HUDEP-2 (cell line): Measurements from ENCODE around the gene EIF5.
"Not testable (repeated sequence)": the region's sequence is repeated elsewhere in the genome, so short reads cannot be mapped to it uniquely, and the experiment has no call there.

Experiments
- DNase-seq, 76 experiments: peaks; one replicate each; lab custom pipeline; 2025; ENCODE audit not compliant: unreplicated experiment in 76 of 76; lab: John Stamatoyannopoulos, UW

EIF5 gene

DNA sequence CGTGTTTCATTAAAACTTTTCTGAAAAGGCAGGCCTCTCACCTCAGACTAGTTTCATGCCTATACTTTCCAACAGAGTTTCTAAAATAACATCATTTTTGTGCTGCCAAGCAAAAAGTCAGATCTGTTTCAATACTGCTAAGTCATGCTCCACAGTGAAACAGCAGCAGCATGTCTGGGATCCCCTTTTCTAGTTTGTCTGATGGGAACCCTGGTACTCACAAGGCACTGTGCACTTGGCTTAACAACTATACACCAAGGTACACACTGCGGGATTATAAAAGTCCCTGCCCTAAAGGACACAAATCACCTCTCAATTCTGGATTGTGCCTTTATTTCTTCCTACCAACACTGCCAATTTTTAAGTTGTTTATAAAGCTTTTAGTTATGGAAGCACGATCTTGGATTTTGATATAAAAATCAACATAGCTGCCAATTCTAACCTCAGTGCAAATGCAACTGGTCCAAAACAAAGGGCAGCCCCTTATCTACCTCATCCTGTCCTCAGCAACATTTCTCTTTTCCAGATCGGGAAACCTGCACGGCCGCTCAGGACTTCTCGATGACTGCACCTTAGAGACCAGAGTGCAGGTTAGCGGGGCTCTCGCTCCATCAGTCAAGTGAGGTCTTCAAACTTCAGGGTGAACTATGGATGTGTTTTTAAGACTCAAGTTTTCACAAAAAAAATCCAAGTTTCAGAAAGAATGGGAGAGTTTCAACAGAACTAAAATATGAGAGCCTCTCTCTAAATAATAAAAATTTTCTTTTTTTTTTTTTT is 1.7 kb upstream of the EIF5 start:
- DNase-seq, result peak in 11 of 76 experiments; percentile 5 to 35 (median 18)

GRCh38 chr14:103334644-103335622 is 896 bp downstream of the EIF5 start:
- peak in 21 of 76 experiments; percentile 12 to 47 (median 33) for DNase-seq

- DNase-seq, result no peak
These were observed 2.2 kb downstream of the EIF5 start for GRCh38 chr14:103336191-103336590.

DNA sequence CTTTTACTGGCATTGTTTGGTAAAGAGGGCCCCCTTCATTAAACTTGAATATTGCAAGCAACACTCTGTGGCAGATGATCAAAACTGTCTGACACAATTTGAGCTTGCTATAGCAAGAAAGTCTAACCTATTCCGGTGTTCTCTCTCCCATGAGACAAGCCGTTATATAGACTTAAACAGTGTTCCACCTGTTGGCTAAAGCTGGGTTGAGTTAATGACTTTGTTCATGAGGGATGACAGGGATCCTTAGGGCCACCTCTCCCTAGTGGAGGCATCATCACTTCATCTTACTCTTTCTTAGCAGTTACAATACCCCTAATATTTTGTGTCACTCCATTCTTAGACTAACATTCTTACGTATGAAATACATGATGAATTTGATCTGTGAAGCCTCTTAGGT is 3.8 kb downstream of the EIF5 start:
- DNase-seq, result no peak

GRCh38 chr14:103339561-103339960 is 5.5 kb downstream of the EIF5 start:
- no peak for DNase-seq

- DNase-seq, result no peak
These were observed 6.6 kb downstream of the EIF5 start for GRCh38 chr14:103340480-103341212.

DNA sequence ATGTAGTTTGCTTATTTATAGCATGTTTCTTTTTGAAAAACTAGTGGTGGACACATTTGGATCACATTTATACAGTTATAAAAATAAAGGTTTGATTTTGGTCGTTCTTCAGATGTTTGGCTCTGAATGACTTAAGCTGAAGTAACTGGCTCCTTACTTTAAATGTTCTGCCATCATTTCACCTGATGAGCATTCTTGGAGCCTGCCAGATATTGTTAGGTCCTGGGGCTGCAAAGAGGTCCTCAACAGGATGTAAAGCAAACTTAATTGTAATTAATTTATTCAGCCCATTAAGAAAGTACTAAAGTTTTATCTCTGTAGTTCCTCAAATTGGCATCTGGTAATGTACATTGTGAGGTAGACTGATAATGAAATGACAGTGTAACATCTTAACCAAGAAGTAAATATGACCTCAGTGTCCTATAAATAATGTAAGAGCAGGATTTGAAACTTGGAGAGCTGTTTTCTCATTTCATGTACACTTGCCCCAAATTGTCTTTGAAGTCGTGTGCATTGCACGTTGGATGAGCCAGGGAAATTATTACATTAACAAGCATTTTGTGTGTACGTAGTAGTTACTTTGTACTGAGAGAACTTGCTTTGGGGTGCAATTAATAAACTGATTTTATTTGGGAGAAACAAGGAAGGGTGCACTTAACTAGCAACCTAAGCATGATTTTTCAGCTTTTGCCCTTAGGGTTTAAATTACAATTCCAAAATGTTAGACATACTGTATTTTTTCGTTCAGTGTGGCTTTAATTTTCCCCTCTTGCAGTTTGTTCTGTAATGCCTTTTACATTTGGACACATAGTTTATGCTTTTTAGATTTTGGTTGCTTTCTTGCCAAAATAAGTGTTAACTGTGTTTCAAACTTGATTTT is 7.5 kb downstream of the EIF5 start:
- no peak for DNase-seq

GRCh38 chr14:103343164-103343879 is 9.3 kb downstream of the EIF5 start:
- DNase-seq, result peak in 20 of 76 experiments; percentile 9 to 54 (median 20)

- DNase-seq, result no peak
These were observed 10.1 kb downstream of the EIF5 start for GRCh38 chr14:103343905-103344797.

DNA sequence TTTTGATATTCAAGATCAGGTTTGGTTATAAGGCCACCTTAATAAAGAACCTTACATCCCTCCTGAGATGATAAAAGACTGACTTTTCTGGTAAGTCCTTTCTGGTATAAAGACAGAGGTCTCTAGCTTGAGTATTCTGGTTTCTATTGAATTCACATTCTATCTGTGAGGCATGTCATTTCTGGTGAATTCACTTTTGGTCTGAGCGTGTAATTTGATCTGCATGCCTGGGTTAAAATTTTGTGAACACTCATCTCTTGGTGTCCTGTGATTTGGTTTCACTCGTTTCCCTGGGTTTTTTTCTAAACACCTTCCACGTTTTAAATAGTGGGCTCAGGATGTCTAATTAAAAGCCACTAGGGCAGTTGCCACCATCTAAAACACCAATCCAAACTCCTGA is 12.2 kb downstream of the EIF5 start:
- DNase-seq, result no peak

- no peak for DNase-seq
These were observed 13.2 kb downstream of the EIF5 start for GRCh38 chr14:103347091-103347815.

GRCh38 chr14:103348154-103348553 is 14.1 kb downstream of the EIF5 start:
- no peak for DNase-seq

DNA sequence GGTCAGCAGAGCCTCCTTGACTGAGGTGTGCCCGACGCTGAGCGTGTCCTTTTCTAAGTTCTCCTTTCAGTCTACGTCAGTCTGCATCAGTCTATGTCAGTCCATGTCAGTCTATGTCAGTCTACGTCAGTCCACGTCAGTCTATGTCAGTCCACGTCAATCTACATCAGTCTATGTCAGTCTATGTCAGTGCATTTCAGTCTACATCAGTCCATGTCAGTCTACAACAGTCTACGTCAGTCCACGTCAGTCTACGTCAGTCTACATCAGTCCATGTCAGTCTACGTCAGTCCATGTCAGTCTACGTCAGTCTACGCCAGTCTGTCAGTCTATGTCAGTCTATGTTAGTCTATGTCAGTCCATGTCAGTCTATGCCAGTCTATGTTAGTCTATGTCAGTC is 15.9 kb downstream of the EIF5 start:
- DNase-seq, result no peak

DNA sequence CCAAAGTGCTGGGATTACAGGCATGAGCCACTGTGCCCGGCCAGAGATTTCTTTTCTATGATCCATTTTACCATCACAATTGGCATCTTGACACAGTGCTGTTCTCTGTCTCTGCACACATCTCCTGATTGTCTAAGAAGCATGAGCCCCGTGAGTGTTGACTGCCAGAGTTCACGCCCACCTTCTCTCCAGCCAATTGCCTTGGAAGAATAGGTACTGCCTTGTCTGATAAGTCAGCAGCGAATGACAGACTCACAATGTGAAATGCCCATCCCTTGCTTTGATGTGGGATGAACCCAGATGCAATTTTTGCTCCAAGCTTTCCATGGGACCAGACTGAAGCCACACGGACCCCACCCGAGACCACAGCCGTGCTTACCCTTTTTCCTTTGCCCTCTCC is 19.3 kb downstream of the EIF5 start:
- DNase-seq, result no peak

DNA sequence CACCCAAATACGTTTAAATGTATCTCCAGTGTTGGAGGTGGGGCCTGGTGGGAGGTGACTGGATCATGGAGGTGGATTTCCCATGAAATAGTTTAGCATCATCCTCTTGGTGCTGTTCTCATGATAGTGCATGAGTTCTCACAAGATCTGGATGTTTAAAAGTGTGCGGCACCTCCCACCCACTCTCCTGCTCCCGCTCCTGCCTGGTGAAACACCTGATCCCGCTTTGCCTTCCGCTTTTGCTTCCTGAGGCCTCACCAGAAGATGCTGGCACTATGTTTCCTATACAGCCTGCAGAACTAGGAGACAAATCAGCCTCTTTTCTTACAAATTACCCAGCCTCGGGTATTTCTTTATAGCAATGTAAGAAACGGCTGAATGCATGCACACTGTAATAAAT is 20.1 kb downstream of the EIF5 start:
- DNase-seq, result no peak

- DNase-seq, result peak in 5 of 76 experiments; percentile 21 to 54 (median 33)
These were observed 22.1 kb downstream of the EIF5 start for GRCh38 chr14:103356024-103356682.

DNA sequence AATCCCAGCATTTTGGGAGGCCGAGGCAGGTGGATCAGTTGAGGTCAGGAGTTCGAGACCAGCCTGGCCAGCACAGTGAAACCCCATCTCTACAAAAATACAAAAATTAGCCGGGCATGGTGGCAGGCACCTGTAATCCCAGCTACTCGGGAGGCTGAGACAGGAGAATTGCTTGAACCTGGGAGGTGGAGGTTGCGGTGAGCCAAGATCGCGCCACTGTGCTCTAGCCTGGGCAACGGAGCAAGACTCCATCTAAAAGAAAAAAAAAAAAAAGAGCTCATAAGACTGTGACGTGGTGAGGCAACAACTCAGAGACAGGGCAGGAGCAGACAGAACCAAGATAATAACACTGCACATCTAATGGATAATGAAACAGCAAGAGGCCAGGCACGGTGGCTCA is 23.5 kb downstream of the EIF5 start:
- DNase-seq, result not testable (repeated sequence)
